H1 (cell line): Measurements from ENCODE around the gene NECTIN1. TPM values are rescaled to one million over a fixed set of nuclear protein-coding genes. Genes with fewer than 3 reads are reported as not detected.
A peak's percentile ranks its signal among the peaks of the same experiment; 100 is the strongest.

Experiments
- CTCF ChIA-PET: fragments of 300-600 bp; sonication (Branson Sonifier 250); formaldehyde crosslinking; loops from one replicate; lab custom pipeline; 2021; ENCODE audit not compliant: partially characterized antibody; lab: Charles Lee
- POLR2A ChIA-PET: fragments of 300-600 bp; sonication (Branson Sonifier 250); formaldehyde crosslinking; loops from one replicate; lab custom pipeline; 2021; ENCODE audit warnings: inconsistent platforms; ENCODE audit not compliant: partially characterized antibody; lab: Charles Lee
- DNase-seq, 2 experiments: peaks; one replicate each; pipeline versions ENCODE4 v3.0.0 to v3.0.0-alpha.2; 2010 to 2022; ENCODE audit warnings: low spot score in 2 of 2, low read depth in 1 of 2, mixed read lengths in 1 of 2
- FAIRE-seq: peaks from 2 replicates; lab custom pipeline; 2011; peaks lifted over from hg19 to GRCh38; lab: Jason Lieb, UNC
- H2AFZ ChIP-seq: 2 replicates; pipeline ENCODE4 v1.8.1; 2012; ENCODE audit warnings: low read length, inconsistent platforms
- H2AK5ac ChIP-seq: 2 replicates; pipeline ENCODE4 v1.6.1; 2013; ENCODE audit warnings: low read depth, low read length
- H2BK120ac ChIP-seq: replicated peaks from 2 replicates; pipeline ENCODE3; 2013; ENCODE audit warnings: low read depth, low read length, inconsistent platforms
- H2BK12ac ChIP-seq: 2 replicates; pipeline ENCODE4 v1.6.1; 2013; ENCODE audit warnings: low read depth, low read length
- H2BK15ac ChIP-seq: 2 replicates; pipeline ENCODE4 v1.6.1; 2013; ENCODE audit warnings: low read length
- H2BK20ac ChIP-seq: 2 replicates; pipeline ENCODE4 v1.6.1; 2013; ENCODE audit warnings: low read length
- H2BK5ac ChIP-seq: 2 replicates; pipeline ENCODE4 v1.6.1; 2013; ENCODE audit warnings: low read depth, low read length
- H3K14ac ChIP-seq: 2 replicates; pipeline ENCODE4 v1.6.1; 2013; ENCODE audit warnings: inconsistent platforms; ENCODE audit not compliant: insufficient read length
- H3K18ac ChIP-seq: 2 replicates; pipeline ENCODE4 v1.6.1; 2013; ENCODE audit warnings: low read length; ENCODE audit errors: extremely low read depth
- H3K23ac ChIP-seq: 2 replicates; pipeline ENCODE4 v1.6.1; 2013; ENCODE audit warnings: inconsistent platforms; ENCODE audit not compliant: insufficient read length
- H3K23me2 ChIP-seq: 2 replicates; pipeline ENCODE4 v1.6.1; 2013; ENCODE audit warnings: low read depth, low read length
- H3K27ac ChIP-seq: 2 replicates; pipeline ENCODE4 v1.6.1; 2011; ENCODE audit warnings: low read depth, low read length, inconsistent platforms
- H3K27me3 ChIP-seq, 4 experiments: replicated peaks in 1 of 4; 1 replicate in 1 of 4; 2 replicates in 3 of 4; pipeline versions ENCODE4 v1.6.1 to v1.8.1; 2011 to 2013; ENCODE audit warnings: low read length in 3 of 4, mild to moderate bottlenecking in 3 of 4, inconsistent platforms in 2 of 4, mixed read lengths in 2 of 4, moderate library complexity in 1 of 4; ENCODE audit not compliant: control insufficient read depth in 3 of 4, insufficient read depth in 3 of 4; ENCODE audit errors: extremely low read depth in 1 of 4
- H3K36me3 ChIP-seq, 4 experiments: 2 replicates each; pipeline versions ENCODE4 v1.6.1 to v1.8.1; 2011 to 2013; ENCODE audit warnings: mild to moderate bottlenecking in 4 of 4, low read length in 3 of 4, moderate library complexity in 2 of 4, control low read depth in 1 of 4, inconsistent platforms in 1 of 4; ENCODE audit not compliant: insufficient read depth in 4 of 4, control insufficient read depth in 2 of 4
- H3K4ac ChIP-seq: replicated peaks from 2 replicates; pipeline ENCODE3; 2013; ENCODE audit warnings: low read length, low read depth, mixed read lengths, inconsistent platforms; ENCODE audit not compliant: insufficient read length
- H3K4me1 ChIP-seq, 4 experiments: replicated peaks in 1 of 4; 1 replicate in 1 of 4; 2 replicates in 3 of 4; pipeline versions ENCODE4 v1.6.1 to v1.8.1; 2011 to 2013; ENCODE audit warnings: low read length in 3 of 4, inconsistent platforms in 2 of 4, mixed read lengths in 1 of 4; ENCODE audit not compliant: insufficient read depth in 4 of 4, control insufficient read depth in 3 of 4
- H3K4me2 ChIP-seq, 2 experiments: 2 replicates each; pipeline versions ENCODE4 v1.6.1 to v1.8.1; 2011 to 2013; ENCODE audit warnings: low read depth in 2 of 2, low read length in 2 of 2, control low read depth in 1 of 2, inconsistent platforms in 1 of 2, mild to moderate bottlenecking in 1 of 2; ENCODE audit not compliant: insufficient read depth in 1 of 2
- H3K4me3 ChIP-seq, 4 experiments: fragments of 200-600, 300-600 bp in 1 of 4; sonication (generic), shearing (Covaris generic), sonication (Bioruptor Twin) in 1 of 4; 2 replicates each; pipeline versions ENCODE4 v1.5.1 to v1.8.1; 2011 to 2016; ENCODE audit warnings: low read length in 4 of 4, low read depth in 3 of 4, control low read depth in 2 of 4, inconsistent platforms in 2 of 4, mild to moderate bottlenecking in 2 of 4, mixed read lengths in 1 of 4, moderate library complexity in 1 of 4; ENCODE audit not compliant: insufficient read depth in 2 of 4; ENCODE audit errors: extremely low read depth in 1 of 4
- H3K56ac ChIP-seq: replicated peaks from 2 replicates; pipeline ENCODE3; 2013; ENCODE audit warnings: low read depth, mild to moderate bottlenecking, mixed read lengths, low read length, inconsistent platforms; ENCODE audit not compliant: insufficient read length
- H3K79me1 ChIP-seq: 2 replicates; pipeline ENCODE4 v1.6.1; 2013; ENCODE audit warnings: low read depth, low read length, control low read depth
- H3K79me2 ChIP-seq, 2 experiments: 2 replicates each; pipeline versions ENCODE4 v1.6.1 to v1.8.1; 2012 to 2013; ENCODE audit warnings: low read length in 2 of 2, mild to moderate bottlenecking in 2 of 2, inconsistent platforms in 1 of 2; ENCODE audit not compliant: insufficient read depth in 2 of 2, control insufficient read depth in 1 of 2
- H3K9ac ChIP-seq, 4 experiments: replicated peaks in 1 of 4; 1 replicate in 1 of 4; 2 replicates in 3 of 4; pipeline versions ENCODE4 v1.6.1 to v1.8.1; 2011 to 2013; ENCODE audit warnings: low read depth in 3 of 4, low read length in 3 of 4, control low read depth in 2 of 4, mild to moderate bottlenecking in 2 of 4, moderate library complexity in 2 of 4, inconsistent platforms in 1 of 4; ENCODE audit errors: extremely low read depth in 1 of 4
- H3K9me3 ChIP-seq, 2 experiments: 2 replicates each; pipeline versions ENCODE4 v1.6.1 to v1.8.1; 2012 to 2013; ENCODE audit warnings: mild to moderate bottlenecking in 2 of 2, moderate library complexity in 2 of 2, control low read depth in 1 of 2, inconsistent platforms in 1 of 2, low read depth in 1 of 2, low read length in 1 of 2, mixed read lengths in 1 of 2; ENCODE audit not compliant: insufficient read depth in 2 of 2
- H4K20me1 ChIP-seq, 2 experiments: replicated peaks in 1 of 2; 2 replicates each; pipeline versions ENCODE3 to v1.8.1; 2011 to 2013; ENCODE audit warnings: inconsistent platforms in 2 of 2, low read length in 2 of 2, mild to moderate bottlenecking in 1 of 2; ENCODE audit not compliant: insufficient read depth in 2 of 2, control insufficient read depth in 1 of 2
- H4K5ac ChIP-seq: 2 replicates; pipeline ENCODE4 v1.6.1; 2013; ENCODE audit warnings: low read length, low read depth, mixed read lengths, inconsistent platforms; ENCODE audit not compliant: insufficient read length
- H4K8ac ChIP-seq: 2 replicates; pipeline ENCODE4 v1.8.0; 2013; ENCODE audit warnings: mild to moderate bottlenecking, moderate library complexity, low read length, inconsistent platforms; ENCODE audit not compliant: insufficient read depth; ENCODE audit errors: extremely low read depth
- H4K91ac ChIP-seq: replicated peaks from 2 replicates; pipeline ENCODE3; 2013; ENCODE audit warnings: low read length, mixed read lengths, inconsistent platforms; ENCODE audit not compliant: insufficient read length
- BCL11A ChIP-seq, 2 experiments: IDR thresholded peaks; one replicate each; pipeline ENCODE4 v1.6.1; 2011; ENCODE audit warnings: low read depth in 2 of 2, low read length in 2 of 2, mild to moderate bottlenecking in 2 of 2
- CHD1 ChIP-seq: IDR thresholded peaks from 2 replicates; pipeline ENCODE4 v1.6.1; 2012; ENCODE audit warnings: low read depth, low read length, improper control_type of control experiment
- KDM1A ChIP-seq: fragments of 200-600, 300-600 bp; sonication (generic); IDR thresholded peaks from 2 replicates; pipeline ENCODE4 v1.7.1; 2016; ENCODE audit warnings: mild to moderate bottlenecking, low read length, borderline replicate concordance
- NANOG ChIP-seq: IDR thresholded peaks from 2 replicates; pipeline ENCODE4 v1.6.1; 2011; ENCODE audit warnings: low read length, low read depth, mild to moderate bottlenecking, inconsistent platforms; ENCODE audit not compliant: insufficient read depth, poor library complexity, severe bottlenecking
- NRF1 ChIP-seq: IDR thresholded peaks from 2 replicates; pipeline ENCODE4 v1.6.1; 2011; ENCODE audit warnings: mild to moderate bottlenecking, low read depth, low read length, improper control_type of control experiment
- RNF2 ChIP-seq: fragments of 200-900, 300-1000 bp; sonication (generic); IDR thresholded peaks from 2 replicates; pipeline ENCODE4 v1.7.1; 2016; ENCODE audit warnings: borderline replicate concordance, low read depth, mild to moderate bottlenecking, antibody characterized with exemption, low read length; ENCODE audit not compliant: poor library complexity, severe bottlenecking; ENCODE audit errors: missing control alignments
- RXRA ChIP-seq: IDR thresholded peaks from 2 replicates; pipeline ENCODE4 v1.6.1; 2011; ENCODE audit warnings: low read depth, mild to moderate bottlenecking, low read length, moderate library complexity; ENCODE audit not compliant: insufficient read depth
- SIX5 ChIP-seq: IDR thresholded peaks from 2 replicates; pipeline ENCODE4 v1.6.1; 2011; ENCODE audit warnings: mild to moderate bottlenecking, low read depth, low read length
- SP4 ChIP-seq: IDR thresholded peaks from 2 replicates; pipeline ENCODE4 v1.6.1; 2012; ENCODE audit warnings: low read length, inconsistent platforms
- TAF1 ChIP-seq: IDR thresholded peaks from 2 replicates; pipeline ENCODE4 v1.6.1; 2011; ENCODE audit warnings: mild to moderate bottlenecking, low read depth, low read length
- TAF7 ChIP-seq: optimal IDR thresholded peaks from 2 replicates; pipeline ENCODE3; 2011; ENCODE audit warnings: low read depth, mild to moderate bottlenecking, inconsistent platforms, low read length, moderate library complexity, borderline replicate concordance
- WGBS, 2 experiments: shearing (Covaris generic) in 1 of 2; methylation state at CpG; one replicate each; pipeline versions ENCODE4 v1.1.6 to v1.1.7; 2013 to 2015; ENCODE audit warnings: low lambda C conversion rate in 2 of 2, mixed read lengths in 2 of 2, inconsistent platforms in 1 of 2, low coverage in 1 of 2, missing lambda C conversion rate in 1 of 2; ENCODE audit not compliant: insufficient replicate concordance in 2 of 2, insufficient coverage in 1 of 2, insufficient read length in 1 of 2; ENCODE audit errors: extremely low coverage in 1 of 2, missing lambda C conversion rate in 1 of 2; 5-methylcytosine and 5-hydroxymethylcytosine counted together
- polyA plus RNA-seq, 7 experiments: library from polyadenylated mRNA; depleted of rRNA in 3 of 7; stranded (reverse) in 5 of 7; unstranded in 2 of 7; fragments of >200 nt in 5 of 7; fragments of 200-250 nt in 2 of 7; gene quantifications; 1 replicate in 5 of 7; 2 replicates in 1 of 7; 4 replicates in 1 of 7; pipeline versions ENCODE4 v1.2.1 to v1.2.3, GENCODE V29; 2011 to 2013; ENCODE audit warnings: missing spikeins in 2 of 7, mixed read lengths in 2 of 7
- total RNA-seq: library from RNA; stranded (reverse); fragmentation: NEBNext Ultra II Directional; extraction: Animal tissue kit (Norgen Biotek cat#: 25700); gene quantifications from 2 replicates; pipeline ENCODE4 v1.2.1, GENCODE V29; 2021
- TF ChIP-seq, protein P1 (sequence below): IDR thresholded peaks from 2 replicates; pipeline ENCODE4 v1.6.1; 2012; ENCODE audit warnings: inconsistent platforms

Gene NECTIN1
- total and polyA plus RNA-seq, 2 of the 8 experiments (the other 6 are each of a cell fraction or from before 2014, with no cell fraction given), result 43.2 to 97.7 TPM

DNA sequence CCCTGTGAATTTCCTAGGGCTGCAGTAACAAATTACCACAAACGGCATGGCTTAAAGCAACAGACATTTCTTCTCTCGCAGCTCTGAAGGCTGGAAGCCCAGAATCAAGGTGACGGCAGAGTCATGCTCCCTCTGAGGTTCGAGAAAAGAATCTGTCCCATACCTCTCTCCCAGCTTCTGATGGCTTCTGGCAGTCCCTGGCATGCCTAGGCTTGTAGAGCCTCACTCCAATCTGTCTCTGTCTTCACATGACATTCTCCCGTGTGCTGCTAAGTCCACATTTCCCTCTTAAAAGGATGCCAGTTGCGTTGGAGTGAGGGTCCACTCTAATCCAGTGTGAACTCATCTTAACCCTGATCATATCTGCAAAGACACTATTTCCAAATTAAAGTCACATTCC lies 116.2 kb downstream of the NECTIN1 start:
- Histone ChIP-seq H2AK5ac (no peak overlapping the region), H3K4ac (no peak overlapping the region), H4K8ac (no peak overlapping the region), H4K5ac (no peak overlapping the region), H3K18ac (peak overlapping the region; percentile 11), H4K20me1 (no peaks in the 10 kb centered on the region), H3K56ac (no peak overlapping the region), H3K79me1 (no peaks in the 10 kb centered on the region), H2BK20ac (no peak overlapping the region), H2AFZ (no peak overlapping the region), H3K4me3 (no peak overlapping the region), H3K4me2 (no peak overlapping the region), H2BK5ac (no peak overlapping the region; the same call in 1 of the 2 replicates), H3K23ac (no peak overlapping the region), H3K9ac (no peak overlapping the region), H3K36me3 (no peaks in the 10 kb centered on the region), H3K14ac (no peak overlapping the region), H3K23me2 (no peaks in the 10 kb centered on the region), H4K91ac (no peak overlapping the region), H3K79me2 (no peaks in the 10 kb centered on the region), H3K4me1 (peaks cover 3 to 19% (median 10%) of the 10 kb centered on the region in 4 experiments; a peak in 6 of 7 replicates), H3K9me3 (no peaks in the 10 kb centered on the region), H2BK15ac (no peak overlapping the region), H2BK12ac (peak overlapping the region; percentile 43; the same call in 1 of the 2 replicates), H3K27me3 (peaks cover 0 to 5% (median 0%) of the 10 kb centered on the region in 4 experiments; a peak in 4 of 7 replicates), H2BK120ac (no peak overlapping the region), H3K27ac (no peak overlapping the region)
- 95% methylated on average over 6 of the region's 6 CpGs; no CpG with 5 or more reads in 1 of the 2 experiments for WGBS, 2 experiments
- FAIRE-seq, result no peak
- DNase-seq, result no peak
- CTCF ChIA-PET, result interaction anchor here (1.6 to 7.4 kb wide), 3 partner anchors 11 to 118 kb away, joined by 3 to 41 read pairs (median 34); no protein-coding TSS in a partner anchor
- POLR2A ChIA-PET, result no interaction called here
- TF ChIP-seq CHD1 (no peak), RNF2 (no peak), NANOG (no peak), TAF1 (no peak), RXRA (no peak), SIX5 (no peak), SP4 (no peak), KDM1A (no peak), BCL11A (IDR thresholded peaks at IDR 0.05; ENCODE audit: low read depth in 2 of 2, low read length in 2 of 2) (no peak), NRF1 (no peak), TAF7 (no peak)
- TF ChIP-seq, protein P1, sequence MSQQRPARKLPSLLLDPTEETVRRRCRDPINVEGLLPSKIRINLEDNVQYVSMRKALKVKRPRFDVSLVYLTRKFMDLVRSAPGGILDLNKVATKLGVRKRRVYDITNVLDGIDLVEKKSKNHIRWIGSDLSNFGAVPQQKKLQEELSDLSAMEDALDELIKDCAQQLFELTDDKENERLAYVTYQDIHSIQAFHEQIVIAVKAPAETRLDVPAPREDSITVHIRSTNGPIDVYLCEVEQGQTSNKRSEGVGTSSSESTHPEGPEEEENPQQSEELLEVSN, result no peak
